GM21360 (cell line): ENCODE measurements around the gene NTRK3.

ENCODE experiments used
- ATAC-seq: cut with Tn5 transposase; IDR thresholded peaks from one replicate; pipeline ENCODE4 v1.9.1; 2021; ENCODE audit warnings: mild to moderate bottlenecking, moderate library complexity; ENCODE audit not compliant: unreplicated experiment

The NTRK3 gene

DNA sequence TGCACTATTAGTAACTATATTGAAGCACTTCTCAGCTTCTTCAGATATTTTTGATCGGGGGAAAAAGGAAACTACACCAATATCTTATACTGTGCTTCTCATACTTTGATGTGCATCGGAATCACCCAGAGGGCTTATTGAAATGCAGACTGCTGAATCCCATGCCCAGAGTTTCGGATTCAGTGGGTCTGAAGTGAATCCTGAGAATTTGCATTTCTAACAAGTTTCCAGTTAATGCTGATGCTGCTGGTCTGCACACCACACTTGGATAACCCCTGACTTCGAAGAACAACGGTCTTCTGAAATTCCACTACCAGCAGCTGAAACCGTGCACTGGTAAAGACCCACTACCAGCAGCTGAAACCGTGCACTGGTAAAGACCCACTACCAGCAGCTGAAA, 243.9 kb downstream of the NTRK3 start:
- ATAC-seq: no peak

- no peak for ATAC-seq
Measured at GRCh38 chr15:88012233-88012632, 244.3 kb downstream of the NTRK3 start.

DNA sequence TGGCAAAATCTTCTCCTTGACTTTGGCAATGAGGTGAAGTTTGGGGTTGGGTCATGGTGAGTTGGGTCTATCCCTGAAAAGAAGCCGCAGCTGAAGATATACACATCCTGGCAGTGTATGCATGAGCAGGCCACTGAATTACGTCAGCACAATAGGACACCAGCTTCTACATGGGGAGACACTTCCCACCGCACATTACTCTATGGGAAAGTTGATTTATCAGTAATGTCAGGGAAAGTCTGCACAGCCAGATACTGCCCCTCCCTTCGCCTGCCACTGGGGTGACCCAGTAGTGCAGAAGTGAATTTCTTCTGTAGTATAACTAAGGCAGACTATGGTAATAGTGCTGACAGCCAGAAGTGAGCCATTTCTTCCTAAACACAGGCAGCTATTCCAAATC, 245.0 kb downstream of the NTRK3 start:
- no peak for ATAC-seq

DNA sequence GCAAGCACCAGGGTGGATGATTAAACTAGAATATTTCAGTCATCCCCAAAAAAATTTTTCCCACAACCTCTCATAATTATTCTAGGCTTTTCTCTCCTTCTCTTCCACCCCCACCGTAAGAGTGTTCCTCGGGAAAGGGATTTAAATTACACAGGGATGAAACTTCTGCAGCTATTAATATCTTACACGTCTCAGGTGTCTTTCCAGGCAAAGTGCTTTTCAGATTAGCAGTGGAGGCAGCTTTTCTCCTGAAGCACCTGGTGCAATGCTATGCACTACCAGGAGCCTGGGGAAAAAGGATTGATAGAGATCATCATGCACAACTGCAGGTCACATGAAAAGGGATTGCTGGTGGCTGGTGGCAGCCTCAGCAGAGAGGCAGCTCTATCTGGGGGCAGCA, 250.4 kb downstream of the NTRK3 start:
- no peak for ATAC-seq

DNA sequence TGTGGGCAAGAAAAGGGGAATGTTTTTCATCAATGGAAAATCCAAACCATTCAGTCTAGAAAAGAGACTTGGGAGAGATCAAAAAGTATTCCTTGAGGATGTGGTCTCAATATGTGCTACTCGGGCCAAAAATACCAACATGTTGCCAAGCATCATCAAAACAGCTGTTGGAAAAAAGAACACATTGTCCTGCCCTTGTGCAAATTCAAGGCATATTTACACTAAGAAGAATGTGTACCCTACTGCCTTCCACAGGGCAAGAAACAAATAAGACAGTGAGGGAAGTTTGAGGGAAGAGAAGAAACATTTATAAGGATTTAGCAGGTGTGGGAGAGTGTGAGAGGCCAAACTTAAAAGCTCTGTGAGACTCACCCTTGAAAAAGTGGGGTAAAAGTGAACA, 252.1 kb downstream of the NTRK3 start:
- no peak for ATAC-seq

GRCh38 chr15:88003541-88004327, 252.8 kb downstream of the NTRK3 start:
- ATAC-seq: no peak

DNA sequence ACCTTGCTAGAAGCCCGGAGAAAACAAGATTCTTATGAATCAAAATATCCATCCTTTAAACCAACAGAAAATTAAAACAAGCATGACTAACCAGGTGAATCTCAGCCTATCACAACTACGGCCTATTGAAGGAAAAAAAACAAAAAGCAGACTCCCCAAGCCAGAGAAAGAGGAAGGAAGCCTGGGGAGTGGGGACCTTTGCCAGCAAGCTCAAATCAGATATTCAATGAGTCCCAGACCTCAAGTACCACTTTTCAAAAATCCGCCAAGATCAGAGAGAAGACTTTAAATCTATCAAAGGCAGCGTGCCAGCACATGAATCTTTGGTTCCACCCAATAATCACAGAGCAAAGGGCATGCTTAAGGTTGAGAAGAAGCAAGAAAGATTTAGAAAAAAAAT, 253.8 kb downstream of the NTRK3 start:
- ATAC-seq: no peak

DNA sequence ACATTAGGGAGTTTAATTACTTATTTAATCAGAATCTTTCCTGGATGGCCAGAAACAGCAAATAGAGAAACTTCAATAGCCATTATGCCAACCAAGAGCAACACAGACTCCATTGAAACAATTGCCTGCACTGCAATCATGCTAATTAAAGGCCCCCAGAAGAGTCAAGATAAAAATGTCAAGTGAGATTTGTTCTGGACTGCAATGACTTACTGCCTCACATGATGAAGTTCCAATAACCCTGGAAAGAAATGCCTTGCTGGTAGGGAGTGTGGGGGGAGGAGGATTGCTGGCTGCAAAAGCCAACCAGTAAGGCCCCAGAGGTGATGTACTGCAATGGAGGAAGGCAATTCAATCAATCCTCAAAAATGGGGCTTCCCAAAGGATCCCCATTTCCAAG, 257.9 kb downstream of the NTRK3 start:
- ATAC-seq: no peak

- no peak for ATAC-seq
Measured at GRCh38 chr15:87986776-87987175, 269.8 kb downstream of the NTRK3 start.

- no peak for ATAC-seq
Measured at GRCh38 chr15:87985451-87985850, 271.1 kb downstream of the NTRK3 start.

GRCh38 chr15:87981969-87982368, 274.6 kb downstream of the NTRK3 start:
- no peak for ATAC-seq

DNA sequence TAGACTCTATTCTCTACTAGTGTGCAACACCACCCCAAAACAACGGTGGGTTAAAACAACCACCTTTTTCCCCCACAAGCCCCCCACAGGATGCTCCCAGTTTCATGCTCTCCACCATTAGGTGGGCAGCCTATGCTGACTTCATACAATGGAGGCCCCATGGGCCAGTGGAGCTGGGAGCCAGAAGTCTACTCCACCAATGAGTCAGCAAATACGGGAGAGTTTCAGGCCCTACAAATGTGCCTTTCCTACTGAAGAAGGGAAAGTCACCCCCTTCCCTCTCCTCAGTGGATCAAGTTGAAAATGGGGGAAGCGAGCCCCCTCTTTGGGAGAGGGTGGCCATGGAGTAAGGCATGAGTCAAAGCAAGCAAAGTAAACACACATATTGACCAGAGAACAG, 278.6 kb downstream of the NTRK3 start:
- no peak for ATAC-seq

DNA sequence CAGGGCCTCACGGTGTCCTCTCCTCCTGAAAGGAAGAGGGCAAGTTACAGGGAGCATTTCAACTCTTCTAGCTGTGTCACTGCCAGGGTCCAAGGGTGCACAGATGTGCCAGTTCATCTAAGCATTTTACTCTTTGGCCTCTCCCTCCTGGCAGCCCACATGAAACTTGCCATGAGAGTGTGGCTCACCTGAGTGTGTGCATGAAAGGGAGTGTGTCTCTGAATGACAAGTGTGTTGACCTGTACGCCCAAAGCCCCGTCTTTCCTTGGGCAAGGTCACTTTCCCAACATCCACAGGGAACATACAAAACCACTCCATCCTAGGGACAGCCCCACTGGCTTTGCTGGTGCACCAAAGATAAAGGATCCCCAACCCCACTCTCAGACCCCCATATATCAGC, 280.0 kb downstream of the NTRK3 start:
- ATAC-seq: no peak

GRCh38 chr15:87973501-87974215, 282.9 kb downstream of the NTRK3 start:
- ATAC-seq: no peak

- no peak for ATAC-seq
Measured at GRCh38 chr15:87971076-87971475, 285.5 kb downstream of the NTRK3 start.

DNA sequence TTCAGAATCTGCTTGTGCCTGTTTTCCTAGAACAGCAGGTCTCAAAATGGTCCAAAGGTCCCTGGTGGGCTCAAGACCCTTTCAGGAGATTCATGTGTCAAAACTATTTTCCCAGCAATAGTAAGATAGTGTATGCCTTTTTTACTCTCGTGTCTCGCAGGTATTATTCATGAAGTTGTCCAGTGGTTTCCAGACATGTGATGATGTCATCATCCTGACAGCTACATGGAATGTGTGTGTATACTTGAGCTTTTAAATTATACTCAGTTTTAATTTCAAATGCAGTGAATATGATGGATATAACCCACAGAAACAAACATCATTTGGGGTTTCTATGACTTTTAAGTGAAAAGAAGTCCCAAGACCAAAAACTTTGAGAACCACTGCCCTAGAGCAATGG, 288.6 kb downstream of the NTRK3 start:
- ATAC-seq: no peak

- ATAC-seq: no peak
Measured at GRCh38 chr15:87965304-87965703, 291.2 kb downstream of the NTRK3 start.

DNA sequence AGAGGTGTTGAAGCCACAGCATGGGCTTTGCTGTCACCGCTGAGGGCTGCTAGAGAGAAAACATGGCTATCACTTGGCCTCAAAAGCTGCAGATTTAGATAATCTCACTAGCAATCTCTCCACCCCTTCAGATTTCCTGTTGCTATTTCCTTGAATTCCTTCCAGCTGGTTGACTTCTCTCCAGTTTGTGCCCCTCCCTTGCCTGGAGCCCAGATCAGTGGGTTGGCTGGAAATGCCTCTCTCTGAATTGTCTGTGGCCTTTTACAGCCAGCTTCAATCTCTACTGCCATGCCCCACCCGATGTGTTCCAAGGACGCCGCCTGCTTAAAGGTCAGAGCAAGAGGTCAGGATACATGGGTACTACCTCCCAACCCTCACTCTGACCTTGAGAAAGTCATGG, 294.1 kb downstream of the NTRK3 start:
- ATAC-seq: no peak

DNA sequence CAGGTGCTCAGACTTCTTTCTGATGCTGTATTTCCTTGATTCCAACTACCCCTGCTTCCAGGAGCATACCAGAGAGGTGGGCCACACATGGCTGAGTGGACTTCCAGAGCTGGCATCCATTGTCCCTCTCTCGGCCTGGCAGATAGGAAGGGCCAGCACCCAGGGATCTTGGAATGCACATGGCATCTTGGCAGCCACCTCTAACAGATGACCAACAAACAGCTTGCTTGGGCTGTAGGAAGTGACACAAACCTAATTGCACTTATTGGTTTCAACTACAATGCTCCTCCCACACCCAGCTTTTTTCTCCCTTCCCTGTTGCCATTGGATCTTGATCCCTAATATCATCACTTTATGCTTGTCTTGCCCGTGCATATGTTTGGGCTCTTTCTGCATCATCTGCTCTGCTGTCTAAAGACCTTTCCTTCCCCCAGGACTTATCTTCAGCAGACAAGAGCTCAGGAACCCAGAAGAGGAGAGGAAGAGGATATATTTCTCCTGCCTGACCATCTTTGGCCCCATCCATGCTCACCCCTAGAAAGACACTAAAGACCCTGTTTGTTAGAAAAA, 294.6 kb downstream of the NTRK3 start:
- no peak for ATAC-seq

DNA sequence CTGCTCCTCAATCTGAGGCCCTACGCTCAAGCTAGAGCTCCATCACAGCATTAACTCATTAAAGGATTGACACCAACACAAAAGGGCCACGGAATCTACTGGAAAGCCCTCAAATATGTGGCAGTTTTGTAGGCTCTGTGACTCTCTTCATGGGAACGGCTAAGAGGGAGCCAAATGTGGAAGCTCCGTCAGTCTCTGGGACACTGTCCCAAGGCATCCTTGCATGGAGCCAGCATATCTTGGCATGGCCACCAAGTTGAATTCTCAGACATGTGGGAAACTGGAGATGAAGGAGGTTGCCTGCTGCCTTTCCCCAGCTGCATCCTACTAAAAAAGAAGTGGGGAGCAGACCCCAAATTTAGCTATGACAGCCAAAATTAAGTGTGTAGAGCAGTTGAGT, 296.9 kb downstream of the NTRK3 start:
- no peak for ATAC-seq

- no peak for ATAC-seq
Measured at GRCh38 chr15:87959080-87959479, 297.5 kb downstream of the NTRK3 start.

- no peak for ATAC-seq
Measured at GRCh38 chr15:87955284-87955909, 301.1 kb downstream of the NTRK3 start.
